ENCODE data around the gene ITGAL.

DNA sequence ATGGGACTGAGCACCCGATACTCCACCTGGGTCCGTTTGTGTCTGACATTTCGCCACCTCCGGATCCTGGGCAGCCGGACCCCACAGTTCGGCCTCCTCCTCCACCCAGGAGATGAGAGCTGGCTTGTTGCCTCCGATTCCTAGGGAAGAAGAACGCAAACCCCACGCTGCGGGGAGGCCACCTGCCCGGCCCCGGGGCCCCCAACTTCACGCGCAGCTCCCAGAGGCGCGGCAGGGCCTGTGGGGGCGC, 85.1 kb downstream of the ITGAL start:
- TF ChIP-seq FOXK2 (IDR thresholded peaks at IDR 0.05): no peak
- no peak for TF ChIP-seq BHLHE40 (IDR thresholded peaks at IDR 0.05; ENCODE audit: borderline replicate concordance)
- no peak for TF ChIP-seq L3MBTL2 (conservative IDR thresholded peaks at IDR 0.05)
- no peak for TF ChIP-seq FOXM1 (IDR thresholded peaks at IDR 0.05; ENCODE audit: borderline replicate concordance)
- no peak for TF ChIP-seq ZNF384 (IDR thresholded peaks at IDR 0.05)
- no peak for TF ChIP-seq ARNT (IDR thresholded peaks at IDR 0.05)
- no peak for TF ChIP-seq PKNOX1 (IDR thresholded peaks at IDR 0.05)
- no peak for TF ChIP-seq FOXA1 (IDR thresholded peaks at IDR 0.05)
- no peak for TF ChIP-seq SP1 (IDR thresholded peaks at IDR 0.05)
- no peak for TF ChIP-seq SUZ12 (IDR thresholded peaks at IDR 0.05)
